Measurements from ENCODE around the gene CSPG4.

The CSPG4 gene

DNA sequence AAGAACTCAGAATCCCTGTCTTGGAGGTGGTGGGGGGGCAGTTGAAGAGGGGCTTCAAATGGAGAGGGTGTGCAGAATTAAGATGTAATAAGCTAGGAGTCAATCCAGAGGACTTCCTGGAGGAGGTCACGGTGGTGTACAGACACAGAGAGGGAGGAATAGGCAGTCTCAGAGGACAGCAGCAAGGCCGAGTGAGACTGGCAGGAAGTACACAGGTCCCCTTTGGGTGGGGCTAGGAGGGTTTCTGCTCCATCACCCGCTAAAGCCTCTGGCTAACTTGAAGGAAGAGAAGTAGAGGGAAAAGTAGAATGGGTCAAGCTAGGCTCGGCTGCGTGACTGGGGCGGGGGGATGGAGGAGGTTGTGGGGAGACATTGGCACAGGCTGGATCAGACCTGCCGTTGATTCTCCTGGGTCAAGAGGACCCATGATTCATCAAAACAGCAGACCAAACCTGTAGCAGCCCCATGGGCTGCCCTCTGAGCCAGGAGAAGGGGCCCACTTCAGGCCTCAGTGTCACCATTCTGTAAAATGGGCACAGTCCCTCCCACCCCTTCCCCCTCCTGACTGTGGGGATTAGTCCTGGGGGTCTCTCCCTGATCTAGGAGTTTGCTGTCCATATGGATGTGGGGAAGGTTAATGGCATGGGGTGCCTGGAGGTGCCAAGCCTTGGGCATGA lies 16.9 kb downstream of the CSPG4 start:
- DNase-seq (ENCODE audit: low read depth in 1 of 2, low spot score in 1 of 2): no peak
- no peak overlapping the region for H3K4me3 ChIP-seq (replicated peaks; ENCODE audit: insufficient read depth, low read length)
- no peak overlapping the region for H3K27ac ChIP-seq (replicated peaks)
- no peaks in the 10 kb centered on the region for H3K27me3 ChIP-seq (ENCODE audit: insufficient read depth, poor library complexity, severe bottlenecking)
- TF ChIP-seq, protein P1, sequence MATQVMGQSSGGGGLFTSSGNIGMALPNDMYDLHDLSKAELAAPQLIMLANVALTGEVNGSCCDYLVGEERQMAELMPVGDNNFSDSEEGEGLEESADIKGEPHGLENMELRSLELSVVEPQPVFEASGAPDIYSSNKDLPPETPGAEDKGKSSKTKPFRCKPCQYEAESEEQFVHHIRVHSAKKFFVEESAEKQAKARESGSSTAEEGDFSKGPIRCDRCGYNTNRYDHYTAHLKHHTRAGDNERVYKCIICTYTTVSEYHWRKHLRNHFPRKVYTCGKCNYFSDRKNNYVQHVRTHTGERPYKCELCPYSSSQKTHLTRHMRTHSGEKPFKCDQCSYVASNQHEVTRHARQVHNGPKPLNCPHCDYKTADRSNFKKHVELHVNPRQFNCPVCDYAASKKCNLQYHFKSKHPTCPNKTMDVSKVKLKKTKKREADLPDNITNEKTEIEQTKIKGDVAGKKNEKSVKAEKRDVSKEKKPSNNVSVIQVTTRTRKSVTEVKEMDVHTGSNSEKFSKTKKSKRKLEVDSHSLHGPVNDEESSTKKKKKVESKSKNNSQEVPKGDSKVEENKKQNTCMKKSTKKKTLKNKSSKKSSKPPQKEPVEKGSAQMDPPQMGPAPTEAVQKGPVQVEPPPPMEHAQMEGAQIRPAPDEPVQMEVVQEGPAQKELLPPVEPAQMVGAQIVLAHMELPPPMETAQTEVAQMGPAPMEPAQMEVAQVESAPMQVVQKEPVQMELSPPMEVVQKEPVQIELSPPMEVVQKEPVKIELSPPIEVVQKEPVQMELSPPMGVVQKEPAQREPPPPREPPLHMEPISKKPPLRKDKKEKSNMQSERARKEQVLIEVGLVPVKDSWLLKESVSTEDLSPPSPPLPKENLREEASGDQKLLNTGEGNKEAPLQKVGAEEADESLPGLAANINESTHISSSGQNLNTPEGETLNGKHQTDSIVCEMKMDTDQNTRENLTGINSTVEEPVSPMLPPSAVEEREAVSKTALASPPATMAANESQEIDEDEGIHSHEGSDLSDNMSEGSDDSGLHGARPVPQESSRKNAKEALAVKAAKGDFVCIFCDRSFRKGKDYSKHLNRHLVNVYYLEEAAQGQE (IDR thresholded peaks at IDR 0.05; ENCODE audit: insufficient replicate concordance, low read depth): no peak
- TF ChIP-seq GABPA (IDR thresholded peaks at IDR 0.05; ENCODE audit: low read depth): no peak
- TF ChIP-seq POLR2AphosphoS5 (IDR thresholded peaks at IDR 0.05; ENCODE audit: low read depth): no peak
- TF ChIP-seq, protein P2, sequence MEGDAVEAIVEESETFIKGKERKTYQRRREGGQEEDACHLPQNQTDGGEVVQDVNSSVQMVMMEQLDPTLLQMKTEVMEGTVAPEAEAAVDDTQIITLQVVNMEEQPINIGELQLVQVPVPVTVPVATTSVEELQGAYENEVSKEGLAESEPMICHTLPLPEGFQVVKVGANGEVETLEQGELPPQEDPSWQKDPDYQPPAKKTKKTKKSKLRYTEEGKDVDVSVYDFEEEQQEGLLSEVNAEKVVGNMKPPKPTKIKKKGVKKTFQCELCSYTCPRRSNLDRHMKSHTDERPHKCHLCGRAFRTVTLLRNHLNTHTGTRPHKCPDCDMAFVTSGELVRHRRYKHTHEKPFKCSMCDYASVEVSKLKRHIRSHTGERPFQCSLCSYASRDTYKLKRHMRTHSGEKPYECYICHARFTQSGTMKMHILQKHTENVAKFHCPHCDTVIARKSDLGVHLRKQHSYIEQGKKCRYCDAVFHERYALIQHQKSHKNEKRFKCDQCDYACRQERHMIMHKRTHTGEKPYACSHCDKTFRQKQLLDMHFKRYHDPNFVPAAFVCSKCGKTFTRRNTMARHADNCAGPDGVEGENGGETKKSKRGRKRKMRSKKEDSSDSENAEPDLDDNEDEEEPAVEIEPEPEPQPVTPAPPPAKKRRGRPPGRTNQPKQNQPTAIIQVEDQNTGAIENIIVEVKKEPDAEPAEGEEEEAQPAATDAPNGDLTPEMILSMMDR (IDR thresholded peaks at IDR 0.05; ENCODE audit: insufficient read depth, low read length): no peak

DNA sequence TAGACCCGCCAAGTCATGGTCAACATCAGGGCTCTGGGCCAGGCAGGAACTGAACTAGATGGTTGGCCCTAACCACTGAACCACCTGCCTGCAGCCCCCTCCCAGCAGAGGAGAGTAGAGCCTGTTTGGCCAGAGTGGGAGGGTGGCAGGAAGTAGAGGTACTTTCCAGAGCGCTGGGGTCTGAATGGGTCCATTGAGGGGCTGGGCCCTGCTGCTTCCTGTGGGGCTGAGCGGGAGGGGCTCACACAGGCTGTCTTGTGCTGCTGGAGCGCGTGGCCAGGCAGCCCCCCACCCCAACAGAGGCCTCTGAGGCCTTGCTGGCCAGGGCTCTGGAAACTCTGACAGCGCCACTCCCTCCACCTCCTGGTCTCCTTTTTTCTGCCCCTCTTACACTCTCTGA lies 17.4 kb downstream of the CSPG4 start:
- H3K4me3 ChIP-seq (replicated peaks; ENCODE audit: insufficient read depth, low read length): no peak overlapping the region
- no peaks in the 10 kb centered on the region for H3K27me3 ChIP-seq (ENCODE audit: insufficient read depth, poor library complexity, severe bottlenecking)
- no peak for DNase-seq (ENCODE audit: low read depth in 1 of 2, low spot score in 1 of 2)
- TF ChIP-seq, protein P2 (IDR thresholded peaks at IDR 0.05; ENCODE audit: insufficient read depth, low read length): no peak
- TF ChIP-seq SPI1 (IDR thresholded peaks at IDR 0.05; ENCODE audit: borderline replicate concordance, low read depth): no peak
- no peak for TF ChIP-seq POLR2AphosphoS5 (IDR thresholded peaks at IDR 0.05; ENCODE audit: low read depth)
- TF ChIP-seq, protein P1 (IDR thresholded peaks at IDR 0.05; ENCODE audit: insufficient replicate concordance, low read depth): no peak
- TF ChIP-seq GABPA (IDR thresholded peaks at IDR 0.05; ENCODE audit: low read depth): no peak
- H3K27ac ChIP-seq (replicated peaks): no peak overlapping the region

DNA sequence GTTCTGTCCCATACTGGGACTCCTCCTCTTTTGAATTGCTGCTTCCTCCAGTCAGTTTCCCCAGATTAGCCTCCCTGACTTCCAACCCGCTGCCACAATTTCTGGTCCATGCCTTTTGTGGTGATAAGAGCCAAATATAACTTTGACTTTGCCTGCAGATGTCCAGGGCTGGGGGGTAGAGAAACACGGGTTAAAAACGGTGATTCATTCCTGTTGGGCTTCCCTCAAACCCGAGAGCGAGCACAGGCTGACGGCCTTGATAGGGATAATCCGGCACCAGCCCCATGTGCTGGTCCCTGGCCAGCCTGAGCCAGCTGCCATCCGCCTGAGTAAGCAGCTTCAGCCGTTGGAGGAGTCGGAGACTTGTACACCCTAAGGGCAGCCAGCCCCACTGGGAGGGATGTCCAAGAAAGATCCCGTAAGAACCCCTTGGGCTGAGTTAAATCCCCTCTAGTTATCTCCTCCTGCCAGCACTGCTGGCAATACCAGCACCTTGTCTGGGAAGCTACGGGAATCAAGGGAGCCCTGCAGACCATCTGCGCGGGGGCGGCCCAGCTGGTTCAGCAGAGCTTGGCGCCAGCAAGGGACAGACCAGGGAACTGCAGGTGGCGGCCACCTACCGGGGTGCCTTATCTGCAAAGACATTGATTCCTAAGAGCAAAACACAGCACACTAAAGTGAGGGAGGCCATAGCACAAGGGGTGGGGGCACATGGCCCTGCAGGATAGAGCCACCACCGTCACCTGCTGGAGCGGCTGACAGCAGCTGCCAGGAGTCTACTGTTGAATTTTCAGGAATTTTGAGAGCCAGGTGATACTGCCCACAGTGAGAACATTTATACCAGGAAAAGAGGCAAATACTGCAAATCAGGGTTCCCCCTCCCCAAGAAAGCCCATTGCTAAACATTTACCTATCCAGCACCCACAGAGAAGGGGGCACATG lies 18.1 kb downstream of the CSPG4 start:
- Histone ChIP-seq H3K27me3 (ENCODE audit: insufficient read depth, poor library complexity, severe bottlenecking) (no peaks in the 10 kb centered on the region), H3K4me3 (replicated peaks; ENCODE audit: insufficient read depth, low read length) (no peak overlapping the region), H3K27ac (replicated peaks) (no peak overlapping the region)
- TF ChIP-seq, protein P2 (IDR thresholded peaks at IDR 0.05; ENCODE audit: insufficient read depth, low read length): no peak
- TF ChIP-seq GABPA (IDR thresholded peaks at IDR 0.05; ENCODE audit: low read depth) (no peak), SPI1 (IDR thresholded peaks at IDR 0.05; ENCODE audit: borderline replicate concordance, low read depth) (no peak), POLR2AphosphoS5 (IDR thresholded peaks at IDR 0.05; ENCODE audit: low read depth) (no peak)
- TF ChIP-seq, protein P1 (IDR thresholded peaks at IDR 0.05; ENCODE audit: insufficient replicate concordance, low read depth): no peak
- DNase-seq (ENCODE audit: low read depth in 1 of 2, low spot score in 1 of 2): no peak
